ENCODE measurements around the gene PBRM1. TPM values are rescaled to one million over a fixed set of nuclear protein-coding genes. Genes with fewer than 3 reads are reported as not detected.
"Not testable (repeated sequence)": the region's sequence is repeated elsewhere in the genome, so short reads cannot be mapped to it uniquely, and the experiment has no call there.

The PBRM1 gene
- total and polyA plus RNA-seq, 2 of the 8 experiments (the other 6 are each of a cell fraction or from before 2014, with no cell fraction given): 19.3 to 65.8 TPM

DNA sequence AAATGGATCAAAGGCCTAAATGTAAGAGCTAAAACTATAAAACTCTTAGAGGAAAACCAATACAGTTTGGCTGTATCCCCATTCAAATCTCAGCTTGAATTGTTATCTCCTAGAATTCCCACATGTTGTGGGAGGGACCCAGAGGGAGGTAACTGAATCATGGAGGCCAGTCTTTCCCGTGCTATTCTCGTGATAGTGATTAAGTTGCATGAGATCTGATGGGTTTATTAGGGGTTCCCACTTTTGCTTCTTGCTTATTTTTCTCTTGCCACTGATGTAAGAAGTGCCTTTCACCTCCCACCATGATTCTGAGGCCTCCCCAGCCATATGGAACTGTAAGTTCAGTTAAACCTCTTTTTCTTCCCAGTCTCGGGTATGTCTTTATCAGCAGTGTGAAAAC, 9.5 kb downstream of the PBRM1 start:
- not testable (repeated sequence) for H2AK5ac ChIP-seq (ENCODE audit: low read depth, low read length); H2BK120ac ChIP-seq (replicated peaks; ENCODE audit: low read depth, low read length); DNase-seq (ENCODE audit: low read depth in 1 of 2, low spot score in 2 of 2); H2BK12ac ChIP-seq (ENCODE audit: low read depth, low read length); H3K9ac ChIP-seq (replicated peaks in 1 of 4; ENCODE audit: extremely low read depth in 1 of 4, low read depth in 3 of 4, low read length in 3 of 4); H3K23ac ChIP-seq (ENCODE audit: insufficient read length); H3K18ac ChIP-seq (ENCODE audit: extremely low read depth, low read length); FAIRE-seq; H4K91ac ChIP-seq (replicated peaks; ENCODE audit: insufficient read length, low read length); H2AFZ ChIP-seq (ENCODE audit: low read length); H3K27me3 ChIP-seq (replicated peaks in 1 of 4; ENCODE audit: control insufficient read depth in 3 of 4, extremely low read depth in 1 of 4, insufficient read depth in 3 of 4, low read length in 3 of 4); H3K56ac ChIP-seq (replicated peaks; ENCODE audit: insufficient read length, low read depth, low read length); H2BK5ac ChIP-seq (ENCODE audit: low read depth, low read length); H3K14ac ChIP-seq (ENCODE audit: insufficient read length); H4K5ac ChIP-seq (ENCODE audit: insufficient read length, low read depth, low read length); H3K27ac ChIP-seq (ENCODE audit: low read depth, low read length); H3K9me3 ChIP-seq (ENCODE audit: insufficient read depth in 2 of 2, low read depth in 1 of 2, low read length in 1 of 2); H3K4me2 ChIP-seq (ENCODE audit: insufficient read depth in 1 of 2, low read depth in 2 of 2, low read length in 2 of 2); H3K79me1 ChIP-seq (ENCODE audit: low read depth, low read length); H4K8ac ChIP-seq (ENCODE audit: extremely low read depth, insufficient read depth, low read length); H2BK15ac ChIP-seq (ENCODE audit: low read length); H3K4me3 ChIP-seq (ENCODE audit: extremely low read depth in 1 of 4, insufficient read depth in 2 of 4, low read depth in 3 of 4, low read length in 4 of 4); H4K20me1 ChIP-seq (replicated peaks in 1 of 2; ENCODE audit: control insufficient read depth in 1 of 2, insufficient read depth in 2 of 2, low read length in 2 of 2); H2BK20ac ChIP-seq (ENCODE audit: low read length); H3K23me2 ChIP-seq (ENCODE audit: low read depth, low read length); H3K4ac ChIP-seq (replicated peaks; ENCODE audit: insufficient read length, low read depth, low read length); H3K4me1 ChIP-seq (replicated peaks in 1 of 4; ENCODE audit: control insufficient read depth in 3 of 4, insufficient read depth in 4 of 4, low read length in 3 of 4)
- ChIA-PET CTCF (ENCODE audit: partially characterized antibody) (interaction anchor here (0.7 kb wide), 1 partner anchor 232 kb away, joined by 3 read pairs; no protein-coding TSS in a partner anchor), POLR2A (ENCODE audit: partially characterized antibody) (interaction anchor here (1.6 kb wide), 2 partner anchors 10 to 17 kb away, joined by 3 to 7 read pairs; partner anchors contain the start of genes GNL3 and PBRM1)
- H3K79me2 ChIP-seq (ENCODE audit: control insufficient read depth in 1 of 2, insufficient read depth in 2 of 2, low read length in 2 of 2): peaks cover 0 to 15% of the 10 kb centered on the region in 2 experiments; a peak in 3 of 4 replicates
- H3K36me3 ChIP-seq (ENCODE audit: control insufficient read depth in 2 of 4, insufficient read depth in 4 of 4, low read length in 3 of 4): peaks cover 15 to 44% (median 31%) of the 10 kb centered on the region in 4 experiments
- 94% methylated on average over 3 of the region's 3 CpGs; no CpG with 5 or more reads in 1 of the 2 experiments for WGBS, 2 experiments (ENCODE audit: extremely low coverage in 1 of 2, insufficient coverage in 1 of 2, insufficient read length in 1 of 2, insufficient replicate concordance in 2 of 2, low coverage in 1 of 2, low lambda C conversion rate in 2 of 2, missing lambda C conversion rate in 1 of 2)

Measured in H1 (cell line).